H1 (cell line): Measurements from ENCODE around the gene GSPT1. TPM values are rescaled to one million over a fixed set of nuclear protein-coding genes. Genes with fewer than 3 reads are reported as not detected.

Source experiments
- CTCF ChIA-PET: fragments of 300-600 bp; sonication (Branson Sonifier 250); formaldehyde crosslinking; loops from one replicate; lab custom pipeline; 2021; ENCODE audit not compliant: partially characterized antibody; lab: Charles Lee
- POLR2A ChIA-PET: fragments of 300-600 bp; sonication (Branson Sonifier 250); formaldehyde crosslinking; loops from one replicate; lab custom pipeline; 2021; ENCODE audit warnings: inconsistent platforms; ENCODE audit not compliant: partially characterized antibody; lab: Charles Lee
- DNase-seq, 2 experiments: peaks; one replicate each; pipeline versions ENCODE4 v3.0.0 to v3.0.0-alpha.2; 2010 to 2022; ENCODE audit warnings: low spot score in 2 of 2, low read depth in 1 of 2, mixed read lengths in 1 of 2
- FAIRE-seq: peaks from 2 replicates; lab custom pipeline; 2011; peaks lifted over from hg19 to GRCh38; lab: Jason Lieb, UNC
- H2AFZ ChIP-seq: 2 replicates; pipeline ENCODE4 v1.8.1; 2012; ENCODE audit warnings: low read length, inconsistent platforms
- H2AK5ac ChIP-seq: 2 replicates; pipeline ENCODE4 v1.6.1; 2013; ENCODE audit warnings: low read depth, low read length
- H2BK120ac ChIP-seq: replicated peaks from 2 replicates; pipeline ENCODE3; 2013; ENCODE audit warnings: low read depth, low read length, inconsistent platforms
- H2BK12ac ChIP-seq: 2 replicates; pipeline ENCODE4 v1.6.1; 2013; ENCODE audit warnings: low read depth, low read length
- H2BK15ac ChIP-seq: 2 replicates; pipeline ENCODE4 v1.6.1; 2013; ENCODE audit warnings: low read length
- H2BK20ac ChIP-seq: 2 replicates; pipeline ENCODE4 v1.6.1; 2013; ENCODE audit warnings: low read length
- H2BK5ac ChIP-seq: 2 replicates; pipeline ENCODE4 v1.6.1; 2013; ENCODE audit warnings: low read depth, low read length
- H3K14ac ChIP-seq: 2 replicates; pipeline ENCODE4 v1.6.1; 2013; ENCODE audit warnings: inconsistent platforms; ENCODE audit not compliant: insufficient read length
- H3K18ac ChIP-seq: 2 replicates; pipeline ENCODE4 v1.6.1; 2013; ENCODE audit warnings: low read length; ENCODE audit errors: extremely low read depth
- H3K23ac ChIP-seq: 2 replicates; pipeline ENCODE4 v1.6.1; 2013; ENCODE audit warnings: inconsistent platforms; ENCODE audit not compliant: insufficient read length
- H3K23me2 ChIP-seq: 2 replicates; pipeline ENCODE4 v1.6.1; 2013; ENCODE audit warnings: low read depth, low read length
- H3K27ac ChIP-seq: 2 replicates; pipeline ENCODE4 v1.6.1; 2011; ENCODE audit warnings: low read depth, low read length, inconsistent platforms
- H3K27me3 ChIP-seq, 4 experiments: replicated peaks in 1 of 4; 1 replicate in 1 of 4; 2 replicates in 3 of 4; pipeline versions ENCODE4 v1.6.1 to v1.8.1; 2011 to 2013; ENCODE audit warnings: low read length in 3 of 4, mild to moderate bottlenecking in 3 of 4, inconsistent platforms in 2 of 4, mixed read lengths in 2 of 4, moderate library complexity in 1 of 4; ENCODE audit not compliant: control insufficient read depth in 3 of 4, insufficient read depth in 3 of 4; ENCODE audit errors: extremely low read depth in 1 of 4
- H3K36me3 ChIP-seq, 4 experiments: 2 replicates each; pipeline versions ENCODE4 v1.6.1 to v1.8.1; 2011 to 2013; ENCODE audit warnings: mild to moderate bottlenecking in 4 of 4, low read length in 3 of 4, moderate library complexity in 2 of 4, control low read depth in 1 of 4, inconsistent platforms in 1 of 4; ENCODE audit not compliant: insufficient read depth in 4 of 4, control insufficient read depth in 2 of 4
- H3K4ac ChIP-seq: replicated peaks from 2 replicates; pipeline ENCODE3; 2013; ENCODE audit warnings: low read length, low read depth, mixed read lengths, inconsistent platforms; ENCODE audit not compliant: insufficient read length
- H3K4me1 ChIP-seq, 4 experiments: replicated peaks in 1 of 4; 1 replicate in 1 of 4; 2 replicates in 3 of 4; pipeline versions ENCODE4 v1.6.1 to v1.8.1; 2011 to 2013; ENCODE audit warnings: low read length in 3 of 4, inconsistent platforms in 2 of 4, mixed read lengths in 1 of 4; ENCODE audit not compliant: insufficient read depth in 4 of 4, control insufficient read depth in 3 of 4
- H3K4me2 ChIP-seq, 2 experiments: 2 replicates each; pipeline versions ENCODE4 v1.6.1 to v1.8.1; 2011 to 2013; ENCODE audit warnings: low read depth in 2 of 2, low read length in 2 of 2, control low read depth in 1 of 2, inconsistent platforms in 1 of 2, mild to moderate bottlenecking in 1 of 2; ENCODE audit not compliant: insufficient read depth in 1 of 2
- H3K4me3 ChIP-seq, 4 experiments: fragments of 200-600, 300-600 bp in 1 of 4; sonication (generic), shearing (Covaris generic), sonication (Bioruptor Twin) in 1 of 4; 2 replicates each; pipeline versions ENCODE4 v1.5.1 to v1.8.1; 2011 to 2016; ENCODE audit warnings: low read length in 4 of 4, low read depth in 3 of 4, control low read depth in 2 of 4, inconsistent platforms in 2 of 4, mild to moderate bottlenecking in 2 of 4, mixed read lengths in 1 of 4, moderate library complexity in 1 of 4; ENCODE audit not compliant: insufficient read depth in 2 of 4; ENCODE audit errors: extremely low read depth in 1 of 4
- H3K56ac ChIP-seq: replicated peaks from 2 replicates; pipeline ENCODE3; 2013; ENCODE audit warnings: low read depth, mild to moderate bottlenecking, mixed read lengths, low read length, inconsistent platforms; ENCODE audit not compliant: insufficient read length
- H3K79me1 ChIP-seq: 2 replicates; pipeline ENCODE4 v1.6.1; 2013; ENCODE audit warnings: low read depth, low read length, control low read depth
- H3K79me2 ChIP-seq, 2 experiments: 2 replicates each; pipeline versions ENCODE4 v1.6.1 to v1.8.1; 2012 to 2013; ENCODE audit warnings: low read length in 2 of 2, mild to moderate bottlenecking in 2 of 2, inconsistent platforms in 1 of 2; ENCODE audit not compliant: insufficient read depth in 2 of 2, control insufficient read depth in 1 of 2
- H3K9ac ChIP-seq, 4 experiments: replicated peaks in 1 of 4; 1 replicate in 1 of 4; 2 replicates in 3 of 4; pipeline versions ENCODE4 v1.6.1 to v1.8.1; 2011 to 2013; ENCODE audit warnings: low read depth in 3 of 4, low read length in 3 of 4, control low read depth in 2 of 4, mild to moderate bottlenecking in 2 of 4, moderate library complexity in 2 of 4, inconsistent platforms in 1 of 4; ENCODE audit errors: extremely low read depth in 1 of 4
- H3K9me3 ChIP-seq, 2 experiments: 2 replicates each; pipeline versions ENCODE4 v1.6.1 to v1.8.1; 2012 to 2013; ENCODE audit warnings: mild to moderate bottlenecking in 2 of 2, moderate library complexity in 2 of 2, control low read depth in 1 of 2, inconsistent platforms in 1 of 2, low read depth in 1 of 2, low read length in 1 of 2, mixed read lengths in 1 of 2; ENCODE audit not compliant: insufficient read depth in 2 of 2
- H4K20me1 ChIP-seq, 2 experiments: replicated peaks in 1 of 2; 2 replicates each; pipeline versions ENCODE3 to v1.8.1; 2011 to 2013; ENCODE audit warnings: inconsistent platforms in 2 of 2, low read length in 2 of 2, mild to moderate bottlenecking in 1 of 2; ENCODE audit not compliant: insufficient read depth in 2 of 2, control insufficient read depth in 1 of 2
- H4K5ac ChIP-seq: 2 replicates; pipeline ENCODE4 v1.6.1; 2013; ENCODE audit warnings: low read length, low read depth, mixed read lengths, inconsistent platforms; ENCODE audit not compliant: insufficient read length
- H4K8ac ChIP-seq: 2 replicates; pipeline ENCODE4 v1.8.0; 2013; ENCODE audit warnings: mild to moderate bottlenecking, moderate library complexity, low read length, inconsistent platforms; ENCODE audit not compliant: insufficient read depth; ENCODE audit errors: extremely low read depth
- H4K91ac ChIP-seq: replicated peaks from 2 replicates; pipeline ENCODE3; 2013; ENCODE audit warnings: low read length, mixed read lengths, inconsistent platforms; ENCODE audit not compliant: insufficient read length
- CHD1 ChIP-seq: IDR thresholded peaks from 2 replicates; pipeline ENCODE4 v1.6.1; 2012; ENCODE audit warnings: low read depth, low read length, improper control_type of control experiment
- CHD2 ChIP-seq: IDR thresholded peaks from 2 replicates; pipeline ENCODE4 v1.6.1; 2012; ENCODE audit warnings: low read length, improper control_type of control experiment
- JUN ChIP-seq: IDR thresholded peaks from 2 replicates; pipeline ENCODE4 v1.6.1; 2011; ENCODE audit warnings: low read depth, mild to moderate bottlenecking, improper control_type of control experiment, low read length
- NANOG ChIP-seq: IDR thresholded peaks from 2 replicates; pipeline ENCODE4 v1.6.1; 2011; ENCODE audit warnings: low read length, low read depth, mild to moderate bottlenecking, inconsistent platforms; ENCODE audit not compliant: insufficient read depth, poor library complexity, severe bottlenecking
- RAD21 ChIP-seq, 2 experiments: IDR thresholded peaks in 1 of 2; conservative IDR thresholded peaks in 1 of 2; 2 replicates each; pipeline ENCODE4 v1.6.1; 2011; ENCODE audit warnings: low read depth in 2 of 2, low read length in 2 of 2, improper control_type of control experiment in 1 of 2, inconsistent platforms in 1 of 2, mild to moderate bottlenecking in 1 of 2, moderate library complexity in 1 of 2
- RBBP5 ChIP-seq: IDR thresholded peaks from 2 replicates; pipeline ENCODE4 v1.7.1; 2012; ENCODE audit warnings: low read depth, mild to moderate bottlenecking, inconsistent platforms, low read length, moderate library complexity, borderline replicate concordance
- RNF2 ChIP-seq: fragments of 200-900, 300-1000 bp; sonication (generic); IDR thresholded peaks from 2 replicates; pipeline ENCODE4 v1.7.1; 2016; ENCODE audit warnings: borderline replicate concordance, low read depth, mild to moderate bottlenecking, antibody characterized with exemption, low read length; ENCODE audit not compliant: poor library complexity, severe bottlenecking; ENCODE audit errors: missing control alignments
- RXRA ChIP-seq: IDR thresholded peaks from 2 replicates; pipeline ENCODE4 v1.6.1; 2011; ENCODE audit warnings: low read depth, mild to moderate bottlenecking, low read length, moderate library complexity; ENCODE audit not compliant: insufficient read depth
- SUZ12 ChIP-seq: fragments of 200-600 bp; sonication (generic); IDR thresholded peaks from 2 replicates; pipeline ENCODE4 v1.6.1; 2012; ENCODE audit warnings: mild to moderate bottlenecking, inconsistent platforms, low read length, moderate library complexity, mixed read lengths
- YY1 ChIP-seq: IDR thresholded peaks from 2 replicates; pipeline ENCODE4 v1.6.1; 2011; ENCODE audit warnings: low read depth, mild to moderate bottlenecking, low read length
- WGBS, 2 experiments: shearing (Covaris generic) in 1 of 2; methylation state at CpG; one replicate each; pipeline versions ENCODE4 v1.1.6 to v1.1.7; 2013 to 2015; ENCODE audit warnings: low lambda C conversion rate in 2 of 2, mixed read lengths in 2 of 2, inconsistent platforms in 1 of 2, low coverage in 1 of 2, missing lambda C conversion rate in 1 of 2; ENCODE audit not compliant: insufficient replicate concordance in 2 of 2, insufficient coverage in 1 of 2, insufficient read length in 1 of 2; ENCODE audit errors: extremely low coverage in 1 of 2, missing lambda C conversion rate in 1 of 2; 5-methylcytosine and 5-hydroxymethylcytosine counted together
- polyA plus RNA-seq, 7 experiments: library from polyadenylated mRNA; depleted of rRNA in 3 of 7; stranded (reverse) in 5 of 7; unstranded in 2 of 7; fragments of >200 nt in 5 of 7; fragments of 200-250 nt in 2 of 7; gene quantifications; 1 replicate in 5 of 7; 2 replicates in 1 of 7; 4 replicates in 1 of 7; pipeline versions ENCODE4 v1.2.1 to v1.2.3, GENCODE V29; 2011 to 2013; ENCODE audit warnings: missing spikeins in 2 of 7, mixed read lengths in 2 of 7
- total RNA-seq: library from RNA; stranded (reverse); fragmentation: NEBNext Ultra II Directional; extraction: Animal tissue kit (Norgen Biotek cat#: 25700); gene quantifications from 2 replicates; pipeline ENCODE4 v1.2.1, GENCODE V29; 2021

The GSPT1 gene
- total and polyA plus RNA-seq, 2 of the 8 experiments (the other 6 are each of a cell fraction or from before 2014, with no cell fraction given): 51.0 to 204 TPM

DNA sequence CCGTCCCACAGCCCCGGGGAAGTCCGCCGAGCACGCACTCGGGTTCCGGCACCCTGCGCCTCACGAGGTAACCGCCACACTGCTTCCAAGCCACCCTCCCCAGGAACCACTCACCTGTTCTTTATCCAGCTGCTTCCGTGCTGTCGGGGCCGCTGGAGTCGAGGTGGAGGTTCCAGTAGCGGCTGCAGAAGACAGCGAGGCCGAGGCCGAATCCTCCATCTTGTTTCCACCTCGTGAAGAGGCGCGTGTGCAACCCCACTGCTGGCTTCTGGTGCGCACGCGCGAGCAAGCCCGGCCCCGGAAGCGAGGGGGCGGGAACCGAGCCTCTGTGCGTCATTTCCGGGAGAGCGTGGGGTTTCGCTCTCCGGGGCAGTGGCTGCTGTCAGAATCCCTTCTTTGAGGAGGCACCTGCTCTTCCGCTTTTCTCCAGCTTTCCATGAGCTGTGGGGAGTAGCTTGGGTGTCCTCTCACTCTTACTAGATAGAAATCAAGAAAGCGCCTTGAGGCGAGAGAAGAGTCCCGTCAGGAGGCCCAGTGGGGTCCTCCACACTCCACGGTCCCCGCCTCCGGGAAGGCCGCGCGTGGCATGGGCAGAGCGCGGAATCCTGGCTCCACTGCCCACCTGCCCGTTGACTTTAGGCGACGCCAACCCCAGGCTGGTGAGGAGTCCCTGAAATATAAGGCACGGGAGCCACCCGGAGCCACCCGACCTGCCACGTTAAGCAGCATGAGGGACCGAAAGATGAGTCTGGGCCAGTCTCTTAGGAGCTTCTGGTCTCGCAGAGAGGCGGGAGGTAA is 64.3 kb downstream of the GSPT1 start, which contains the start of gene RSL1D1:
Gene RSL1D1, minus strand, starts transcription at position 249 of the 798 bp plus-strand sequence. Its CDS starts 30 bp downstream, at position 219.
- H3K27ac ChIP-seq: peak within 1 kb of the TSS; percentile 94
- no peaks in the 10 kb centered on the region for H3K27me3 ChIP-seq
- H4K20me1 ChIP-seq: peaks cover 2 to 9% of the 10 kb centered on the region in 2 experiments
- peak within 1 kb of the TSS; percentile 98 for H4K91ac ChIP-seq
- peak within 1 kb of the TSS; percentile 91 to 98 (median 98) for H3K9ac ChIP-seq
- H4K5ac ChIP-seq: peak within 1 kb of the TSS; percentile 99
- H2BK5ac ChIP-seq: peak within 1 kb of the TSS; percentile 81
- peak within 1 kb of the TSS; percentile 90 for H3K14ac ChIP-seq
- H3K23ac ChIP-seq: no peak within 1 kb of the TSS
- H3K36me3 ChIP-seq: peaks cover 14 to 38% (median 22%) of the 10 kb centered on the region in 4 experiments
- H3K56ac ChIP-seq: peak within 1 kb of the TSS; percentile 91
- H2BK12ac ChIP-seq: no peak within 1 kb of the TSS
- DNase-seq: peak; percentile 61 to 95
- peak within 1 kb of the TSS; percentile 89 to 100 (median 98) for H3K4me3 ChIP-seq
- no peak for FAIRE-seq
- peaks cover 15 to 60% of the 10 kb centered on the region in 2 experiments for H3K79me2 ChIP-seq
- H2BK120ac ChIP-seq: no peak within 1 kb of the TSS
- H2AK5ac ChIP-seq: 0 out of 2 replicates have a peak within 1 kb of the TSS, but pooled peaks have one; percentile 0
- peak within 1 kb of the TSS; percentile 65 to 86 for H3K4me2 ChIP-seq
- H2BK20ac ChIP-seq: no peak within 1 kb of the TSS
- no peak within 1 kb of the TSS for H2BK15ac ChIP-seq
- peaks cover 3% of the 10 kb centered on the region; the same call in 1 of the 2 replicates for H3K79me1 ChIP-seq
- peak within 1 kb of the TSS; percentile 99 for H3K4ac ChIP-seq
- H2AFZ ChIP-seq: peak within 1 kb of the TSS; percentile 72; the same call in 1 of the 2 replicates
- peak within 1 kb of the TSS; percentile 95 for H3K18ac ChIP-seq
- ChIA-PET POLR2A (interaction anchor here (0.6 to 2.7 kb wide), 22 partner anchors 8 to 216 kb away, joined by 3 to 25 read pairs (median 4); partner anchors contain the start of genes SNX29, TXNDC11 and ZC3H7A), CTCF (no interaction called here)
- WGBS, 2 experiments: 4% methylated on average over 52 of the region's 57 CpGs; no CpG with 5 or more reads in 1 of the 2 experiments
- H3K4me1 ChIP-seq: peaks cover 0 to 4% (median 0%) of the 10 kb centered on the region in 4 experiments; a peak in 2 of 7 replicates
- H3K23me2 ChIP-seq: peaks cover 5% of the 10 kb centered on the region; the same call in 1 of the 2 replicates
- H4K8ac ChIP-seq: peak within 1 kb of the TSS; percentile 99
- no peaks in the 10 kb centered on the region for H3K9me3 ChIP-seq
- TF ChIP-seq RNF2: no peak
- no peak for TF ChIP-seq JUN
- peak; percentile 96 for TF ChIP-seq YY1
- TF ChIP-seq RBBP5: no peak; the same call in 1 of the 2 replicates
- TF ChIP-seq CHD1: no peak
- no peak for TF ChIP-seq CHD2
- no peak for TF ChIP-seq RAD21 (IDR thresholded peaks at IDR 0.05 in 1 of 2, conservative IDR thresholded peaks at IDR 0.05 in 1 of 2; ENCODE audit: low read depth in 2 of 2, low read length in 2 of 2)
- no peak for TF ChIP-seq NANOG
- no peak for TF ChIP-seq RXRA
- no peak for TF ChIP-seq SUZ12
